ENCODE measurements around the gene DMD.

GRCh38 chrX:32839781-32840180 lies 371.6 kb downstream of the DMD start:
- TF ChIP-seq CTCF (IDR thresholded peaks at IDR 0.05) = no peak
- no peak for TF ChIP-seq POLR2A (IDR thresholded peaks at IDR 0.05)
